GM21529 (cell line): Measurements from ENCODE around the gene KRTAP4-6.
"Not testable (repeated sequence)": the region's sequence is repeated elsewhere in the genome, so short reads cannot be mapped to it uniquely, and the experiment has no call there.

Source experiments
- ATAC-seq: cut with Tn5 transposase; IDR thresholded peaks from one replicate; pipeline ENCODE4 v1.9.1; 2021; ENCODE audit not compliant: unreplicated experiment

The KRTAP4-6 gene

GRCh38 chr17:41107941-41108450 is 32.3 kb downstream of the KRTAP4-6 start:
- ATAC-seq, result no peak

- not testable (repeated sequence) for ATAC-seq
Measured at GRCh38 chr17:41105347-41105746, 35.0 kb downstream of the KRTAP4-6 start, which contains the start of gene KRTAP4-9. TSS of gene KRTAP4-9 (plus strand) at chr17:41105389. CDS start at chr17:41105389, 0 bp downstream.

DNA sequence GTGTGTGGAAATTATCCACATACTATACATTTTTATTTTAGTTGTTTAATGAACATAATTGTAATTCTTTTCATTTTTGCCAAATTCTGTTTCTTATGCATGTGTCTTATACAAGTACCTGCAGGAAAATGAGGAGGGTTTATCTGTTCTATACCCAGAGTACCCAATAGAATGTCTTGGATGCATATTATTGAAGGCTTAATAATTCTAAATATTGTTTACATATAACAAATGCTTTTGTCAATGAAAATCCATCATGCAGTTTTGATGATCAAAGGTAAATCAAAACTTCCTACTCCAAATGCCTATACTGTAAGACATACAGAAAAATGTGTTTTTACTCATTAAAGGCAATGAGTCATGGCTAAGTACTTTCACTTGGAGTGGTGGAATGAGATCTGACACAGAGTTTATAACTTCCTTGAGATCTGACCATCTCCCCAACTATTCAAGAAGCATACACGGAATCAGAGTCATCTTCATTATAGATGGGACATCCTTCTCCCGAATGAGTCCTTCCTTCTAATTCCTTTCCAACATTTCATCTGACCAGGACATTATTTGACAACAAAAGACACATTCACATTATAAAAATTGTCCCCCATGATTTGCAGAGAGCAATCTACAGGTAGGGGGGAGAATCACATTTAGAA is 35.8 kb downstream of the KRTAP4-6 start:
- ATAC-seq, result not testable (repeated sequence)

GRCh38 chr17:41103896-41104295 is 36.4 kb downstream of the KRTAP4-6 start:
- ATAC-seq, result no peak

- no peak for ATAC-seq
Measured at GRCh38 chr17:41101586-41102259, 38.6 kb downstream of the KRTAP4-6 start, which contains the start of gene KRTAP4-16. TSS of gene KRTAP4-16 (minus strand) at chr17:41102209. CDS start at chr17:41102209, 0 bp downstream.

- ATAC-seq, result not testable (repeated sequence)
Measured at GRCh38 chr17:41099682-41100480, 40.5 kb downstream of the KRTAP4-6 start.

- ATAC-seq, result no peak
Measured at GRCh38 chr17:41098481-41098880, 41.9 kb downstream of the KRTAP4-6 start.

- no peak for ATAC-seq
Measured at GRCh38 chr17:41098042-41098441, 42.3 kb downstream of the KRTAP4-6 start, which contains the start of gene KRTAP4-8. TSS of gene KRTAP4-8 (minus strand) at chr17:41098142. CDS start at chr17:41098084, 58 bp downstream.

GRCh38 chr17:41096055-41096454 is 44.3 kb downstream of the KRTAP4-6 start:
- no peak for ATAC-seq
